GM19351 (cell line): ENCODE results near the gene CDC34.

Source experiments
- ATAC-seq: cut with Tn5 transposase; IDR thresholded peaks from one replicate; pipeline ENCODE4 v1.9.1; 2021; ENCODE audit warnings: mild to moderate bottlenecking, moderate library complexity; ENCODE audit not compliant: unreplicated experiment

Gene CDC34

GRCh38 chr19:531753-532560, at the start of gene CDC34:
CDC34 (plus strand) TSS chr19:531760; CDS start chr19:531932, 172 bp downstream.
- peak; percentile 24 for ATAC-seq

GRCh38 chr19:482186-483041, 49.1 kb upstream of the CDC34 start:
- no peak for ATAC-seq

- no peak for ATAC-seq
Measured at GRCh38 chr19:483332-484072, 48.1 kb upstream of the CDC34 start.

- no peak for ATAC-seq
Measured at GRCh38 chr19:484494-484893, 47.1 kb upstream of the CDC34 start.

GRCh38 chr19:485077-485476, 46.5 kb upstream of the CDC34 start:
- ATAC-seq: no peak

GRCh38 chr19:485583-486236, 45.9 kb upstream of the CDC34 start:
- ATAC-seq: no peak

- ATAC-seq: peak; percentile 59
Measured at GRCh38 chr19:488505-489417, 42.8 kb upstream of the CDC34 start.

GRCh38 chr19:489418-490196, 42.0 kb upstream of the CDC34 start:
- no peak for ATAC-seq

GRCh38 chr19:491146-491741, 40.3 kb upstream of the CDC34 start:
- ATAC-seq: no peak

GRCh38 chr19:492091-492531, 39.4 kb upstream of the CDC34 start:
- no peak for ATAC-seq

GRCh38 chr19:493391-494170, 38.0 kb upstream of the CDC34 start:
- ATAC-seq: no peak

- no peak for ATAC-seq
Measured at GRCh38 chr19:494171-495080, 37.1 kb upstream of the CDC34 start.

- no peak for ATAC-seq
Measured at GRCh38 chr19:495081-495401, 36.5 kb upstream of the CDC34 start.

GRCh38 chr19:495402-496111, 36.0 kb upstream of the CDC34 start:
- no peak for ATAC-seq

- no peak for ATAC-seq
Measured at GRCh38 chr19:496112-496665, 35.4 kb upstream of the CDC34 start, which contains the start of gene MADCAM1. MADCAM1 (plus strand) TSS chr19:496486; CDS start chr19:496500, 14 bp downstream.

GRCh38 chr19:496986-497385, 34.6 kb upstream of the CDC34 start:
- ATAC-seq: no peak
